ENCODE measurements around the gene ADGB.

GRCh38 chr6:146813554-146813953, 214.8 kb downstream of the ADGB start:
- TF ChIP-seq POLR2A (IDR thresholded peaks at IDR 0.05) (no peak), CTCF (IDR thresholded peaks at IDR 0.05) (no peak)
